Measurements from ENCODE around the gene GNG11. TPM values are rescaled to one million over a fixed set of nuclear protein-coding genes. Genes with fewer than 3 reads are reported as not detected.

The GNG11 gene
- polyA plus RNA-seq, 1 donor (not counting 4 experiments of a cell fraction or from before 2014, with no cell fraction given), result 1.0 TPM

GRCh38 chr7:93977211-93977950, 55.8 kb downstream of the GNG11 start:
- no peaks in the 10 kb centered on the region for H3K9me3 ChIP-seq (ENCODE audit: control insufficient read depth, low read depth, low read length)
- H3K9ac ChIP-seq (ENCODE audit: control insufficient read depth, extremely low read depth, insufficient read depth, low read length), result no peak overlapping the region
- no peak overlapping the region for H3K27ac ChIP-seq (ENCODE audit: control insufficient read depth, insufficient read depth, low read length)
- DNase-seq (ENCODE audit: low read depth, low spot score) (no peak), FAIRE-seq (no peak)
- no peak overlapping the region for H3K4me2 ChIP-seq (ENCODE audit: control insufficient read depth, extremely low read depth, insufficient read depth, low read depth, low read length)
- dilution Hi-C loops (cut with MboI; ENCODE audit: extremely low pct_ligation_motif_present, low sequenced_read_pairs), result no loop called here
- no peak overlapping the region for H3K4me3 ChIP-seq (ENCODE audit: control insufficient read depth in 2 of 3, extremely low read depth in 1 of 3, insufficient read depth in 2 of 3, low read depth in 1 of 3, low read length in 3 of 3)
- H3K36me3 ChIP-seq (ENCODE audit: control insufficient read depth in 2 of 2, extremely low read depth in 1 of 2, insufficient read depth in 2 of 2, low read length in 2 of 2), result no peaks in the 10 kb centered on the region
- no peak overlapping the region for H2AFZ ChIP-seq (ENCODE audit: control insufficient read depth, low read length)
- H4K20me1 ChIP-seq (ENCODE audit: control insufficient read depth, extremely low read depth, insufficient read depth, low read length), result no peaks in the 10 kb centered on the region
- H3K27me3 ChIP-seq (ENCODE audit: control insufficient read depth, extremely low read depth, insufficient read depth, low read length), result no peaks in the 10 kb centered on the region
- no peaks in the 10 kb centered on the region for H3K4me1 ChIP-seq (ENCODE audit: control insufficient read depth, extremely low read depth, insufficient read depth, low read length)
- H3K79me2 ChIP-seq (ENCODE audit: control insufficient read depth, insufficient read depth, low read length), result no peaks in the 10 kb centered on the region
- TF ChIP-seq CTCF (optimal IDR thresholded peaks at IDR 0.05 in 1 of 3, IDR thresholded peaks at IDR 0.05 in 1 of 3, conservative IDR thresholded peaks at IDR 0.05 in 1 of 3; ENCODE audit: extremely low read depth in 1 of 3, insufficient read depth in 2 of 3, low read length in 3 of 3) (no peak), EZH2 (IDR thresholded peaks at IDR 0.05; ENCODE audit: low read length) (no peak)
- H3K9me1 ChIP-seq (ENCODE audit: control insufficient read depth, extremely low read depth, insufficient read depth, low read length), result no peaks in the 10 kb centered on the region

Small RNA genes lying within 50 kb of the gene (small RNA-seq; reads per million reads assigned to genes)
- gene AC002076.2 (ENCODE audit: insufficient read length in 3 of 3, low read depth in 3 of 3, low replicate concordance in 1 of 3), result 0 reads per million in 3 experiments

Other genes starting within 250 kb of the GNG11 start
- gene TFPI2, start 31.0 kb upstream of the GNG11 start, polyA plus RNA-seq, result 46.0 to 138 TPM (median 87.2 TPM) in 3 replicates
- not detected in 3 replicates for gene GNGT1, start 15.2 kb upstream of the GNG11 start, polyA plus RNA-seq
- gene BET1, start 82.6 kb downstream of the GNG11 start, polyA plus RNA-seq, result 17.4 to 38.1 TPM (median 21.0 TPM) in 3 replicates

Data from keratinocyte (primary cell).